Astrocyte of the spinal cord (primary cell): Measurements from ENCODE around the gene SRGAP1.

Source experiments
- DNase-seq: peaks from one replicate; pipeline ENCODE4 v3.0.0; 2011; ENCODE audit warnings: low read depth, low spot score
- H3K4me3 ChIP-seq: 2 replicates; pipeline ENCODE4 v1.5.1; 2011; ENCODE audit warnings: low read depth, mild to moderate bottlenecking, low read length, moderate library complexity
- CTCF ChIP-seq: IDR thresholded peaks from 2 replicates; pipeline ENCODE4 v1.5.1; 2012; ENCODE audit warnings: low read depth, mild to moderate bottlenecking, low read length, inconsistent platforms
- in situ Hi-C: cut with HindIII; loops from 2 replicates; pipeline ENCODE4 v1.10.0; 2017; ENCODE audit warnings: low sequenced_read_pairs

Gene SRGAP1

GRCh38 chr12:64086946-64087345 lies 242.4 kb downstream of the SRGAP1 start:
- in situ Hi-C loops = no loop called here
- no peak overlapping the region for H3K4me3 ChIP-seq
- DNase-seq = no peak
- no peak for TF ChIP-seq CTCF

- DNase-seq = no peak
- no peak for TF ChIP-seq CTCF
- in situ Hi-C loops = no loop called here
- H3K4me3 ChIP-seq = no peak overlapping the region
Observed at GRCh38 chr12:64087761-64088160, 243.3 kb downstream of the SRGAP1 start.

- no peak overlapping the region for H3K4me3 ChIP-seq
- in situ Hi-C loops = no loop called here
- peak; percentile 93 for DNase-seq
- TF ChIP-seq CTCF = no peak
Observed at GRCh38 chr12:64088431-64089349, 244.2 kb downstream of the SRGAP1 start.

GRCh38 chr12:64090047-64090446 lies 245.5 kb downstream of the SRGAP1 start:
- in situ Hi-C loops = no loop called here
- no peak for TF ChIP-seq CTCF

GRCh38 chr12:64091186-64091585 lies 246.7 kb downstream of the SRGAP1 start:
- TF ChIP-seq CTCF = no peak
- DNase-seq = no peak
- in situ Hi-C loops = no loop called here
- no peak overlapping the region for H3K4me3 ChIP-seq

More at GRCh38 chr12:64090047-64090446, 245.5 kb downstream of the SRGAP1 start:
- no peak overlapping the region for H3K4me3 ChIP-seq
- DNase-seq = no peak

GRCh38 chr12:64092507-64093196 lies 248.2 kb downstream of the SRGAP1 start:
- in situ Hi-C loops = no loop called here
- no peak overlapping the region for H3K4me3 ChIP-seq
- no peak for DNase-seq
- no peak for TF ChIP-seq CTCF
